GM18499 (cell line): ENCODE data around the gene XPOT.
A peak's percentile ranks its signal among the peaks of the same experiment; 100 is the strongest.
"Not testable (repeated sequence)": the region's sequence is repeated elsewhere in the genome, so short reads cannot be mapped to it uniquely, and the experiment has no call there.

ENCODE experiments used
- ATAC-seq: cut with Tn5 transposase; IDR thresholded peaks from one replicate; pipeline ENCODE4 v1.9.1; 2021; ENCODE audit warnings: moderate number of reproducible peaks; ENCODE audit not compliant: insufficient read depth, unreplicated experiment

XPOT gene, protein sequence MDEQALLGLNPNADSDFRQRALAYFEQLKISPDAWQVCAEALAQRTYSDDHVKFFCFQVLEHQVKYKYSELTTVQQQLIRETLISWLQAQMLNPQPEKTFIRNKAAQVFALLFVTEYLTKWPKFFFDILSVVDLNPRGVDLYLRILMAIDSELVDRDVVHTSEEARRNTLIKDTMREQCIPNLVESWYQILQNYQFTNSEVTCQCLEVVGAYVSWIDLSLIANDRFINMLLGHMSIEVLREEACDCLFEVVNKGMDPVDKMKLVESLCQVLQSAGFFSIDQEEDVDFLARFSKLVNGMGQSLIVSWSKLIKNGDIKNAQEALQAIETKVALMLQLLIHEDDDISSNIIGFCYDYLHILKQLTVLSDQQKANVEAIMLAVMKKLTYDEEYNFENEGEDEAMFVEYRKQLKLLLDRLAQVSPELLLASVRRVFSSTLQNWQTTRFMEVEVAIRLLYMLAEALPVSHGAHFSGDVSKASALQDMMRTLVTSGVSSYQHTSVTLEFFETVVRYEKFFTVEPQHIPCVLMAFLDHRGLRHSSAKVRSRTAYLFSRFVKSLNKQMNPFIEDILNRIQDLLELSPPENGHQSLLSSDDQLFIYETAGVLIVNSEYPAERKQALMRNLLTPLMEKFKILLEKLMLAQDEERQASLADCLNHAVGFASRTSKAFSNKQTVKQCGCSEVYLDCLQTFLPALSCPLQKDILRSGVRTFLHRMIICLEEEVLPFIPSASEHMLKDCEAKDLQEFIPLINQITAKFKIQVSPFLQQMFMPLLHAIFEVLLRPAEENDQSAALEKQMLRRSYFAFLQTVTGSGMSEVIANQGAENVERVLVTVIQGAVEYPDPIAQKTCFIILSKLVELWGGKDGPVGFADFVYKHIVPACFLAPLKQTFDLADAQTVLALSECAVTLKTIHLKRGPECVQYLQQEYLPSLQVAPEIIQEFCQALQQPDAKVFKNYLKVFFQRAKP

DNA sequence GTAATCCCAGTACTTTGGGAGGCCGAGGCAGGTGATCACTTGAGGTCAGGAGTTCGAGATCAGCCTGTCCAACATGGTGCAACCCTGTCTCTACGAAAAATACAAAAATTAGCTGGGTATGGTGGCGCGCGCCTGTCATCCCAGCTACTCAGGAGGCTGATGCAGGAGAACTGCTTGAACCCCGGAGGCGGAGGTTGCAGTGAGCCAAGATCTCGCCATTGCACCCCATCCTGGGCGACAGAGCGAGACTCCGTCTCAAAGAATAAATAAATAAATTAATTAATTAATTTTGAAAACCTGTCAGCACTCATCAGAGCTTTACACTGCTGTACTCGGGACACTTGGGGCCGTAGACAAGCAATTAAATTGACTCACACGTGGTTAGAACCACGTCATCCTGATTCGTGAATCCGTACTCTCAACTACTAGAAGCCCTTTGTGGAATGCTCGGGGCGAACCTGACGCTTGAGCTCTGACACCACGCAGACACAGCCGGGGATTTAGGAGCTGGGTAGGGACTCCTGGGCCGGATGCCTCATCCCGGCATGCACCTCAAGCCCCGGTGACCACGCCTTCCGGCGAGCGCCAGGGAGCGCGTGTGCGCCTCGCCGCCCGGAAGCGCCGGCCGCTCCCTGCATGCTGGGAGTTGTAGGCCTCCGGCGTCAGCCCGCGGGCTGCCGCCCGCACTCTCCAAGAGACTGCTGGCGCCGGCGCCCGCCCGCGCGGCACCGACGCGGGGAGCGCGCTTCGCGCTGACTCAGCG lies at the start of gene XPOT:
Gene XPOT (plus strand): TSS at position 686 of the 763 bp plus-strand sequence. CDS start 5,644 bp downstream, outside the sequence.
- ATAC-seq = peak; percentile 91

DNA sequence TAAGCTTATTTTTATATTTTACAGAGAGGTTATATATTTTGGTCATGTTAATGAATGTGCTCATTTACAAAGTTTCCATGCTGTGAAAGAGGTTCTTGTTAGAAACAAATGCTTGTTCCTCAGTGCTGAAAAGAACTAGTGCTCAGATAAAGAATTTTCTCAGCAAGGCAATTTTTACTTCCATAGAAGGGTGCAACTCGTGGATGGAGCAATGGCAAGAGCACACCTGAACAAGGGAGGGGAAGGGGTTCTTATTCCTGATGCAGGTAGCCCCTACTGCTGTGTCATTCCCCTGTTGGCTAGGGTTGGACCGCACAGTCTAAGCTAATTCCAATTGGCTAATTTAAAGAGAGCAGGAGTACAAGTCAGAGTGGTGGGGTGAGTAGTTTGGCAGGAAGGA lies 48.0 kb upstream of the XPOT start:
- ATAC-seq = not testable (repeated sequence)

DNA sequence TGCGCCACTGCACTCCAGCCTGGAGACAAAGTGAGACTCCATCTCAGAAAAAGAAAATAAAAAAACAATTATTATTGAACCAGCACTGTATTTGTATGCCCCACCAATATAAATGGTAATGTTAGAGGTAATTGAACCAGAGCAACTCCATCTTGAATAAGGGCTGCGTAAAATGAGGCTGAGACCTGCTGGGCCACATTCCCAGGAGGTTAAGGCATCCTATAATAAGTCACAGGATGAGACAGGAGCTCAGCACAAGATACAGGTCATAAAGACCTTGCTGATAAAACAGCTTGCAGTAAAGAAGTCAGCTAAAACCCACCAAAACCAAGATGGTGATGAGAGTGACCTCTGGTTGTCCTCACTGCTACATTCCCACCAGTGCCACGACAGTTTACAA lies 43.0 kb upstream of the XPOT start:
- ATAC-seq = not testable (repeated sequence)

DNA sequence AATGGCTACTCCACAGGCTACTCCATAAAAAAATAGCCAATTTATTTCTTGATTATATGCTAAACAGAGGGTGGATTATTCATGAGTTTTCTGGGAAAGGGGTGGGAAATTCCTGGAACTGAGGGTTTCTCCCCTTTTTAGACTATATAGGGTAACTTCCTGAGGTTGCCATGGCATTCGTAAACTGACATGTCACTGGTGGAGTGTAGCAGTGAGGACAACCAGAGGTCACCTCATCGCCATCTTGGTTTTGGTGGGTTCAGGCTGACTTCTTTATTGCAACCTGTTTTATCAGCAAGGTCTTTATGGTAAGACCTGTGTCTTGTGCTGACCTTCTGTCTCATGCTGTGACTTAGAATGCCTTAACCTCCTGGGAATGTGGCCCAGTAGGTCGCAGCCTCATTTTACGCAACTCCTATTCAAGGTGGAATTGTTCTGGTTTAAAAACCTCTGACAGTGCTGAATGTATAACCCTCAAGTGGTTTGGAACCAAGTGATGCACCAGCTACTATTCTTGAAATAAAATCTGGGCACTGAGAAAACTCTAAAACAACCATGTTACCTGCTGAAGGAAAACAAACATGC lies 41.4 kb upstream of the XPOT start:
- ATAC-seq = no peak

DNA sequence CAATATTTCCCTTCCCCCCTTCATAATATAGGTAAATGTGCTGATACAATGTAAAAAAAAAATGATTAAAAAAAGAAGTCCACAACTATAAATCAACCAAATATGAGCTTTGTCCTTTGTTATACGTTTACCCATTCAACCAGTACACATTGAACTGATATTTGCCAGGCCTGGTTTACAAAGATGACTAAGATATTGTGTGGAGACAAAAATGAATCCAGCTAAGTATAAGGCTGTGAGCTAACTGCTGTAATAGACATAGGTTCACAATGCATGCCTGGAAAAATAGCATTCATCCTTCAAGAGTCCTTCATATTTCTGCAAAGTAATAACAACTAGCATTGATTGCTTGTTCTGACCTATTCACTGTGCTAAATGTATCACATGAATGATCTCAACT lies 20.5 kb upstream of the XPOT start:
- no peak for ATAC-seq

- ATAC-seq = no peak
Observed at GRCh38 chr12:64385019-64385418, 19.2 kb upstream of the XPOT start.

DNA sequence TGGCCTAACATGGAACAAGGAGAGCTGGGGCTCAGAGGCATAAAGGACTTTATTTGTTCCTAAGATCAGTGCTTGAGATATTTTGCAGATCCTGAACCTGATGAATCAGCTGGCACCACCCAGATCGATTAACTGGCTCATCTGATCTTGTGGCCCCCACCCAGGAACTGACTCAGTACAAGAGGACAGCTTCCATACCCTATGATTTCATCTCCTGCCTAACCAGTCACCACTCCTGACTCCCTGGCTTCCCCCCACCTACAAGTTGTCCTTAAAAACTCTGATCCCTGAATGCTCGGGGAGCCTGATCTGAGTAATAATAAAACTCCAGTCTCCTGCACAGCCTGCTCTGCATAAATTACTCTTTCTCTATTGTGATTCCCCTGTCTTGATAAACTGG lies 18.7 kb upstream of the XPOT start:
- no peak for ATAC-seq

DNA sequence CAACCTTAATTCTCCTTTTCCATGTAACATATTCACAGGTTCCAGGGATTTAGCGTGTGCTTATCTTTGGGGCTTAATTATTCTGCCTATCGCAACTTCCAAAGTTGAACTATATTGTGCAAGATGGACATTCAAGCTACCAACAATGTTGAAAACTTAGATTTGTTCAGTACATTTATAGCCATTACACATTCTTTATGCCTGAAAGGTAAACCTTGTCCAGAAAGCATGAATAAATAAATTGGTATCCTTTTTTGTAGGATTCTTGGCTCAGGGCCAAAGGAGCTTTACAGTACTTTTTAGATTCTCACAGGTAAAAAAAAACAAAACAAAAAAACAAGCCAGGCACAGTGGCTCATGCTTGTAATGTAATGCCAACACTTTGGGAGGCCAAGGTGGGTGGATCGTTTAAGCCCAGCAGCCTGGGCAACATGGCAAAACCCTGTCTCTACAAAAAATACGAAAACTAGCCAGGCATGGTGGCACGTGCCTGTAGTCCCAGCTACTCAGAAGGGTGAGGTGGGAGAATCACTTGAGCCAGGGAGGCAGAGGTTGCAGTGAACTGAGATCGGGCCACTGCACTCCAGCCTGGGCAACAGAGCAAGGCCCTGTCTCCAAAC lies 16.9 kb upstream of the XPOT start:
- no peak for ATAC-seq

GRCh38 chr12:64389154-64389553 lies 15.0 kb upstream of the XPOT start:
- no peak for ATAC-seq

- no peak for ATAC-seq
Observed at GRCh38 chr12:64390275-64390851, 13.8 kb upstream of the XPOT start, which contains the start of gene C12orf56. C12orf56 (minus strand) TSS chr12:64390758; CDS start chr12:64390565, 193 bp downstream.

- ATAC-seq = no peak
Observed at GRCh38 chr12:64392221-64392620, 12.0 kb upstream of the XPOT start.

- no peak for ATAC-seq
Observed at GRCh38 chr12:64395739-64396138, 8.5 kb upstream of the XPOT start.

- ATAC-seq = no peak
Observed at GRCh38 chr12:64400041-64400440, 4.2 kb upstream of the XPOT start.

- ATAC-seq = no peak
Observed at GRCh38 chr12:64402181-64402580, 2.0 kb upstream of the XPOT start.

DNA sequence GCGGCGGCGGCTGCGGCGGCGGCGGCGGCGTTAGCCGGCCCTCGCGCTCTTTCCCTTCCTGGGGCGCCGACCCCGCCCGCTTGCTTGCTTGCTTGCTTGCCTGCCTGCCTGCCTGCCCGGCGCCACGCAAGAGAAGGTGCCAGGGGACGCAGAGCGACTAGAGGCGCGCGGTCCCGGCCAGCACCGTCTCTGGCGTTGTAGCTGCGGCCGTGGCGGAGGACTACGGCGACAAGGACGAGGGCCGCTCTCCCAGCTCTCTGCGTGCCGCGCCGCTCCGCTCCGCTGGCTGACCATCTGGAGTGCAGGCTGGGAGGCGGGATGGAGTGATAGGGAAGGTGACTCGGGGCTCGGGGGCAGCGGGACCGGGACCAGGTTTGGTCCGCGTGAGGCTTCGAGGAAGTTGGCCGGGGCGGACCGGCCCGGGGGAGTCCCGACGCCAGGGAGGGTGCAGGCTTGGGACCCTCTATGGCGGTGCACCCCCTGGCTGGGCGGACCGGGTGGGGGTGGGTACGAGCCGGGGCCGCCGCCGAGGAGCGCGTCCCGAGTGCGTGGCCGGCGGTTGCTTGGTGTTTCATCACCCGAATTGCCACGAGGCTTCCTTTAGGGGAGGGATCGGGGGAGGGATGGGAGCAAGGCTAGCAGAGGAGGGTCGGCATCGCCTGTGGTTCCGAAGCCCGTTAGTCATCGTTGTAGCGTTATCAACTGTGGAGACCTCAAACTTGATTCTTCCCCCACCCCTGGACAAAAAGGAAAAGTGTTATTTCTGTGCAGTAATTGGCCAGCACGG lies 471 bp downstream of the XPOT start:
- peak; percentile 14 for ATAC-seq

DNA sequence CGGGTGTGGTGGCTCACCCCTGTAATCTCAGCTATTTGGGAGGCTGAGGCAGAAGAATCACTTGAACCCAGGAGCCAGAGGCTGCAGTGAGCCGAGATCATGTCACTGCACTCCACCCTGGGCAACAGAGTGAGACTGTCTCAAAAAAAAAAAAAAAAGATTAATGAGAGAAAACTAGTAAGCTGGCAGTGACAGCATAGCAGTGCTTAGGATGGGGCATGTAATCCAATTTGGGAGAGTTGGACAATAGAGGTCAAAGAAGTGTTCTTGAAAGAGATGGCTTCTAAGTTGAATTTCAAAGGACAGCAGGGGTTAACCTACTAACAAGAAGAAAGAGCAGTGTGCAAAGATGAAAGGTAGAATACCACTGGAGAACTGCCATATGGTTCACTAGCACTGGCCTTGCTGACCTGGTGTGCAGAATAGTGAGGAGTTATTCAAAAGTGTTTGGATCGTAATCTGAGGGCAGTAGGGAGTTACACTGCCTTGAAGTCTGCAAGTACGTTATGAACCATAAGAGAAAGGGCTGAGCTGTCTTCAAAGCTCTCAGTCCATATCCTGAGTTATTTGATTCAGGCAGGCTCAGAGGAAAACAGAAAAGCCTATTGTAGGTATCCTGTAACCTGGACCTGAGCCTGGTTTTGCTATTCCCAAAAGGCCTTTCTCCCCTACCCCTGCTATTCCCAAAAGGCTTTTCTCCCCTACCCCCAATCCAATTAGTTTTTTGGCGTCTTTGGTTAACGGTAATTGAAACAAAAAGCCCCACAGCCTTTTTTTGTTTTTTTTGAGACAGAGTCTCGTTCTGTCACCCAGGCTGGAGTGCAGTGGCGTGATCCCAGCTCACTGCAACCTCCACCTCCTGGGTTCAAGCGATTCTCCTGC lies 3.4 kb downstream of the XPOT start:
- ATAC-seq = no peak

GRCh38 chr12:64411427-64411826 lies 7.2 kb downstream of the XPOT start:
- no peak for ATAC-seq
